NCI-H2227 treated with DMSO at 0.1 percent for 48 hours (cell line): ENCODE data around the gene CTBP1.
"Not testable (repeated sequence)": the region's sequence is repeated elsewhere in the genome, so short reads cannot be mapped to it uniquely, and the experiment has no call there.

Experiments used
- DNase-seq: peaks from one replicate; lab custom pipeline; 2025; lab: John Stamatoyannopoulos, UW

The CTBP1 gene

DNA sequence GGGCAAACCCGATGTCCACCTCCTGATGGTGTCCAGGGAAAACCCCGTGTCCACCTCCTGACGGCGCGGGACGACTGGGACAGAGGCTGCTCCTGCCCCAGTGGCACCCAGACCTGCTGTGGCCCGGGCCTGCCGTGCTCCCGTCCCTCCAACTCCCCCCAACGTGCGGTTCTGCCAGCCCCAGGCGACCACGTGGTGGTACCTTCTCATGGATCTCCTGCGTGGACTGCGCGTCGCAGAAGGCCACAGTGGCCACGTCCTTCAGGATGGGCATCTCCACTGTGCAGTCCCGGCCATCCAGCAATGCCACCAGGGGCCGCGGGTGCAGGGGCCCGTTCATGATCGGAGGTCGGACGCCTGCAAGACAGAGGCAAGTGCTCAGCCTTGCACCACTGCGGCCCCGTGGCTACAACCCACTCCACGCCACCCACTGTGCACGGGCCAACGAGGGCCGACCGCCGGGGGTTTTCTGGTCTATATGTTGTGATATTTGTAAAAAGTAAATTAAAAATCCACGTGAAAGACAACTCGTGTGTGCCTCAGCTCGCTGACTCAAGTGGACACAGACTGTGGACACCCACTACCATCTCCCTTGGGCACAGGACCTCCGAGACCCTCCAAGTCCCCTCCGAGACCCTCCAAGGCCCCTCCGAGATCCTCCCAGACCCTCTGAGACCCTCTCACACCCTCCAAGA, 10.8 kb downstream of the CTBP1 start:
- no peak for DNase-seq

DNA sequence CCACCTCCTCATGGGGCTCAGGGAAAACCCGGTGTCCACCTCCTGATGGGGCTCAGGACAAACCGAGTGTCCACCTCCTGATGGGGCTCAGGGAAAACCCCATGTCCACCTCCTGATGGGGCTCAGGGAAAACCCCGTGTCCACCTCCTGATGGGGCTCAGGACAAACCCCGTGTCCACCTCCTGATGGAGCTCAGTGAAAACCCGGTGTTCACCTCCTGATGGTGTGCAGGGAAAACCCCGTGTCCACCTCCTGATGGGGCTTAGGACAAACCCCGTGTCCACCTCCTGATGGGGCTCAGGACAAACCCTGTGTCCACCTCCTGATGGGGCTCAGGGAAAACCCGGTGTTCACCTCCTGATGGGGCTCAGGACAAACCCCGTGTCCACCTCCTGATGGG, 11.7 kb downstream of the CTBP1 start:
- DNase-seq: not testable (repeated sequence)

DNA sequence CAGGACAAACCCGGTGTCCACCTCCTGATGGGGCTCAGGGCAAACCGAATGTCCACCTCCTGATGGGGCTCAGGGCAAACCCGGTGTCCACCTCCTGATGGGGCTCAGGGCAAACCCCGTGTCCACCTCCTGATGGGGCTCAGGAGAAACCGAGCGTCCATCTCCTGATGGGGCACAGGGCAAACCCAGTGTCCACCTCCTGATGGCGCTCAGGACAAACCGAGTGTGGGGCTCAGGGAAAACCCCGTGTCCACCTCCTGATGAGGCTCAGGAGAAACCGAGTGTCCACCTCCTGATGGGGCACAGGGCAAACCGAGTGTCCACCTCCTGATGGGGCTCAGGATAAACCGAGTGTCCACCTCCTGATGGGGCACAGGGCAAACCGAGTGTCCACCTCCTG, 12.1 kb downstream of the CTBP1 start:
- DNase-seq: not testable (repeated sequence)

DNA sequence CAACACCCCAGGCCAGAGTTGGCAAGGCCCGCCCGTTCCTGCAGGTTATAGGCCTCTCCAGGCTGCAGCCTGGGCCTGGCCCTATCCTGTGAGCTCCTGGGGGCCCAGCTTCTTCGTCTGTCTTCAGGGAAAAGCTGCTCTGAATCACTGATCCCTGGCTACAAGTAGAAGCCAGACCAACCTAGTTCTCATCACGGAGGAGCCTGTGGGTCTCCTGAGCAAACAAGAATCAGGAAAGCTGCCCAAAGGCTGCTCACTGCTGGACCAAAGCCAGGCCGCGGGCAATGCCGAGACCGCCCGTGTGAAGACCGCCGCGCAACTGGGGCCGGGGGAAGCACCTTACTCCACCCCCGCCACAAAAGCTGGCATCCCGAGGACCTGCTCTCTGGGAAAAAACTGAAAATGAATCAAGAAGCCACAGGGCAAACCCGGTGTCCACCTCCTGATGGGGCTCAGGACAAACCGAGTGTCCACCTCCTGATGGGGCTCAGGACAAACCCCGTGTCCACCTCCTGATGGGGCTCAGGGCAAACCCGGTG, 12.8 kb downstream of the CTBP1 start:
- no peak for DNase-seq

DNA sequence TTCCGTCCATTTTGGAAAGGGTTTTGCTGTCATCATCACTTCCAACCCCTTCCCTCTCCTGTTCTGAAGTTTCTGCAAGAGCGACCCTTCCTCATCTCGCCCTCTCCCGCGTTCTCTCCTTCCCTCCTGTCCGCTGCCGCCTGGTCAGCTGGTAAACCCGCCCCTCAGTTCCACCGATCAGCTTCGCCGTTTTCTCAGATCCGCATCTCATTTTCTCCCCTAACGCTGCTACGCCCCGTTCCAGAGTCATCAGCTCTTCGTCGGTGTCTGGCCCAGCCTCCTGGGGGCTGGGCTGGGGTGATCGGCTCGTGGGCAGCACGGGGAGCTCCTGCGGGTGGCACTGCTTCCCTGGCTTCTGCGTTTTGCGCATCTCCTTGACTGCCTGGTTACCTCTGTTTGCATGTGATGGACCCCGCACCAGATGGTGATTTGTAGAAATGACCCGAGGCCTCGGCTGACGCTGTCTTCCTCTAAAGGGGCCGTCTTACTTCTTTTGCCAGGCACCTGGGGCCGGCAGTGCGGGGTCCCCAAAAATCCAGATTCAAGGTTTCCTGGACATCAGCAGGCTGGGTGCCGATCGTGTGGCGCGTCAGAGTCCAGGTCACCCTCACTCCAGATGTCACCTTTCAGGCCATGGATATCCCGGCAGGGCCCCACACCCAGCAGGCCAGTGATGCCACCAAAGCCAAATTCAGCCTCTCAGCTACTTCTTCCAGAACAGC, 13.4 kb downstream of the CTBP1 start:
- no peak for DNase-seq

DNA sequence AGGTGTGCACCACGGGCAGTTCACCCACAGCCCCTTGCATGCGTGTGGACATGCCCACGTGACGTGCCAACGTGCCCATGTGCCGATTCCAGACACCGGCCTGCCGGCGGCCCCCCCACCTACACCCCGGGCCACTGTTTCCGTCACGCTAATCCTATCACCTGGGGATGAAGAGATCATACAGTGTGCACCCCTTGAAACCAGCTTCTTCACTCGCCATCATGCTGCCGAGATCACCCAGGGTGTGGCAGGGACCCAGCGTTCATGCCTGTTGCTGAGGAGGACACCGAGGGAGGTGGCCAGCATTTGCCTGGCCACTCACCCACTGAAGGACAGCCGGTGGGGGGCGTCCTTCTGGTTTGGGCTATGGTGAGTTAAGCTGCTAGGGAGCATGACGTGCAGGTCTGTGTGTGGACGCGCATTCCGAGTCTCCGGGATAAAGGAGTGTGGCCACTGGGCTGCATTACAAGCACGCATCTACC, 14.1 kb downstream of the CTBP1 start:
- DNase-seq: no peak

DNA sequence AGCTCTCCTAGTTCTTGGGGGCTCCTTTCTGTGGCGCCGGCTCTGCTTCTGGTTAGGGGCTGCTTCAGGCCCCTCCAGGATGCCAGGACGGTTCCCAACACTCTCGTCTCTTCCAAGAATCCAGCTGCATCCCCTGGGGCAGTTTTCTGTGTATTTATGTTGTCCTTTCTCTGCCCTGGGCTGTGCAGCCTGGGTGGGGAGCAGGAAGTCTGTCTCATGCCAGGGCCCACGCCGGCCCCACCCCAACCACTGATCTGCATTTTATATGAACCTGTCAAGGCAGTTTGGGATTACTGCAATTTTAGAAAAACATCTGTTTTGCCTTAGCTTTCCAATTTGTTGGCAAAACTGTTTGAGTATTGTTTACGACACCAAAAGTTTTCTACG, 14.6 kb downstream of the CTBP1 start:
- DNase-seq: no peak

DNA sequence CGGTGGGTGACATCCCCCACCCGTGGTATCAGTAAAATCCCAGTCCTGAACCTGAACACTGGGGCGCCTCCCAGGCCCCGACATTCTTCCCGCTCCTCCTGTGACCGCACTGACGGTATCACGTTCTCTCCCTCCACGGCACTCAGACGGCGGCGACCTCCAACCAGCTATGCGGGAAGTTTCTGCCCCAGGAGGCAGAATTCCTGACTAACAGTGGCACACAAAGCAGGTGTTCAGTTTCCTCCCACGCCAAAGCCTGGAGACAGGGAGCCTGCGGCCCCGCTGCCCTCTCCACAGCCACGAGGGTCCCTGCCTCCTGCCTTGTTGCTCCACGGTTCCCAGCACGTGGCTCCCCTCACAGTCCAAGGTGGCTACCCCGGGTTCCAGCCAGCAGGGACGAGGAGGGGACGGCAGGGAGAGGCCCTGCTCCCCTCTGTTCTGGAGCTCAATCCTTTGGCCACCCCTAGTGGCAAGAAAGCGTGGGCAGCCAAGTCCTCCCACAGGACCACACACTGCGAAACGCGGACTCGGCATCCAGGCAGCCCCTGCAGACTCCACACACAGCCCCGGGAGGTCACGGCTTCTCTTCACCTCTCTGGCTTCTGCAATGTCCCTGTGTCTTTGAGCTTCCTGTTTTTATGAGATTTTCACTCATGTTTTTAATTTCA, 15.2 kb downstream of the CTBP1 start:
- DNase-seq: no peak

DNA sequence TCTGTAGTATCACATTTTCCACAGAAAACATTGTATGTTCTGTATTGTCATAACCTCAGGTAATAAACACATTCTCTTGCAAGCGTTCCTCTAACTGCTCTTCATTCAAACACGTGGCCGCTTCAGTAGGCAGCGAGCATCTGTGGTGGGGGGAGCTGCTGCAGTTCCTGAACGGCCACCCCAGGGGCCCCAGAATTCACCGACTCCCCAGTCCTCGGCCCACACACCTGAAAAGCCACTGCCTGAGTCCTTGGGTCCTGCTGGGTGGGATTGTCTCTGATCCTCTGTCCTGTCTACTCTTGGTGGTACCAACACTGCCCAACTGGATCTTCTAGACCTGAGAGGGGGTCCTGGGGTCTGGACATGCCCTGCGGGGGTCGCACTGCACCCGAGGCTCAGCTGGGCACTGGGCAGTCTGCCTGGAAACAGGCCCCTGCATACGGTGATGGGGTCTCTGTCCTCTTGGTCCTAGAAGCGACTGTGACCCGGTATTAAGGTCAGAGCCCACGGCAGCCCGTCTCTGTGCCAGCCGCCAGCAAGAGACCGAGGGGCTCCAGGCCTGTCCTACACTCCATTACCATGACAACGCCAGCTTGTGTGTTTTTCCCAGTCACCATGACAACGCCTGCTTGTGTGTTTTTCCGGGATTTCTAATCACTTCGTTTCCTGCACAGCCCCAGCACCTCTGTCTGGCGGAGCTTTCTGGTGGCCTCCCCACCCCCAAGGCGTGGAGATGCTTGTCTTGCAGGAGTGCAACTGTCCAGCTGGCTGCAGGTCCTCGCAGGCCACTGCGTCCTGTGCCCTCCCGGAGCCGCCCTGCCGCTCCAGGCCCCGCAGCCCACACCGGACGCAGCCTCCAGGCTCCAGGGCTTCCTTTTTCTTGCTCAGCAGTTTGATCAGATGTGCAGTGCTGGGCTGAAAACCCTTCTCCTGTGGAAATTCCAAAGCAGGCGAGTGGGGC, 16.0 kb downstream of the CTBP1 start:
- peak; percentile 77 for DNase-seq

DNA sequence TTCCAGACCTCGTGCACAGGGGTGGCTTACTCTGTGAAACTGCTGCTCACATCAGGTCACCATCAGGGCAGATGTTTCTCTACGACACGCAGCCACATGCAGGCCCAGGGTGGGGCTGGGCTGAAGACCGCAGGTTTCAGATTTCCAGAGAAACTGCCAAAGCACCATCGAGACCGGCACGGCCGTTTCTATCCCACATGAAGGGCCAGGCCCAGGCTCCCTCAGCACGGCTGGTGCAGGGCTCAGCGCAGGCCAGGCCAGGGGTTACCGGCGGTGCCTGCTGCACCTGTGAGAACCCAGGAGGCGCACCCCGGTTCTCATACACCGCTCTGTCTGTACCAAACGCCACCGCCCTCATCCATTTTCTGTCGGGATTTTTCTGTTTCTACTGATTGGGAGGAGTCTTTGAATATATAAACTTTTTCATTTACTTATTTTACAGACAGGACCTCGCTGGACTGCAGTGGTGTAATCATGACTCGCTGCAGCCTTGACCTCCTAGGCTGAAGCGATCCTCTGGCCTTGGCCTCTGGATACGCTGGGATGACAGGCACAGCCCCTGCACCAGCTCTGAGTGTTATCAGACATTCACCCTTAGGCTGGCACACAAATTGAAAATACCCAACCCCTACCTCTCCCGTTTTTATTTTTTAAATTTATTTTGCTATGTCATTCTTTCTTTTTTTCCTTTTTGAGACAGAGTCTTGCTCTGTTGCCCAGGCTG, 17.1 kb downstream of the CTBP1 start:
- no peak for DNase-seq

DNA sequence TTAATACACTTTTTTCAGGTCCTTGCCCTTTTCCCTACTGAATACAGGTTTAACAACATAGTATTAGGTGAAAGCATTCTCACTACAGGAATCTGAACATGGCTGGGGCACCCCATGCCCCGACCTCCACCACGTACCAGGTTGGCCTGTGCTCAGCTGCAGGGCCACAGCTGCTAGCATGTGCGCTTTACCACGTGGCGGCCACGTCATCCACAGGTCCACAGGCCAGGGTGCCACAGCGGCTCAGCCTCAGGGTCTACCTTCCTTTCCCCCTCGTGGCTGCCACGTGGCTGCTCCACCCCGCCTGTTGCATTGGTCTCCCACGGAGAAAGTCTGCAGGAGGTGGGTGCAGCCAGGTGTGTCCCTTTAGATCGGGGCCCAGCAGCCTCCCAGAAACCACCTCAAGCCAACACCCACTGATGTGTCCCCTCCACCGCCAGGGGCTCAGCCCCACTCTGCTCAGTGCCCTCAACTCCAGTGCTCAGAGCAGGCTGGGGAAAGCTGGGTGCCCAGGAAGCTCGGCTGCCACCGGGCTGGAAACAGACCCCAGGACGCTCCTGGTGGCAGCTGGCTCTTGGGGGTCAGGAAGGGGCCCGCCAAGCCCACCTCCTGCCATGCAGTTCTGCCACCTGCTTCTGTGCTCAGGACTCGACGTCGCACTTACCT, 17.8 kb downstream of the CTBP1 start:
- DNase-seq: no peak

DNA sequence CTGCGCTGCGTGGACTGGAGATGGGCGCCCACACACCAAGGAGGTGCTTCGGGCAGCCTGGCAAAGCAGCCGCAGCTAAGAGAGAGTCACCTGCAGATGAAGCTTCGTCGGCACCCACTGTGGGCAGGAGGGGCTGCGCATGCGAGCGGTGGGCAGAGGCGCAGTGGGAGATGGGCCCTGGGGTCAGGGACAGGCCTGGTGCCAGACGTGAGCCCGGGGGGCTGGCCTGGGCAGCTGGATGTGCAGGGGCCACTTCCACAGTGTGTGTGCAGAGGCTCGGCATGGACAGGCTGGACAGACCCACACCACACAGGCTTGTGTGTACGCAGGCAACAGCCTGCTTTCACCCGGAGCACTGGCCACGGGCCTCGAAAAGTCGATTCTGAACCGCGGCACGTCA, 18.6 kb downstream of the CTBP1 start:
- DNase-seq: no peak

DNA sequence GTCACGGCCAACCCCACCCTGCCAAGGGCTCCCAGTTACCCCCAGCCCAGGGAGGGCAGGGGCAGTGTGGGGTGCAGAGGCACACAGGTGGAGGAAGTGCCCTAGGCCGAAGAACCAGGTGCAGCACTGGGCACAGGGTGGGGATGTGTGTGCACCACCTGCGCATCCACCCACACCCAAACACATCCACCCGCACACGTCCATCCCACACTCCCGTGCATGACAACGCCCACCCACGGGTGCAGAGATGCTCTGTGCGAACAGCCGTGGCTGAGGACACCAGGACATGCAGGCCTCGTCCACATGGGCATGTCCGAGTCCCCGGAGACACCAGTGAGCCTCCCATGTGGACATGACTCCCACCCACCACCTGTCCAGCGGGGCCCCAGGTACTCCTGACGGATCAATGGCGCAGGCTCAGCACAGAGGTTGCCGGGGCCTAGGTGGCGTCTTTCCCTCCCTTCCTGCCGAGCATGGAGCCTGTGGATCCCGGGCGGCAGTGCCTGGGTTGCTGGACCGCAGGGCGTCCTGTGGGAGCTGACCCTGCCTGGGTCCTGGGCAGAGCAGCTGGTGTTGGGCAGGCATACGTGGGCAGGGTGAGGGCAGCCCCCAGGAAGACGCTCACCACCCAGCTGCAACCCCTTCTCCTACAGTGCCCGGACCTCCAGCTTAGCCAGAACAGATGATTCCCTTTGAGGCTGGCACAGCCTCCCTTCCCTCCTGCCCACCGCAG, 19.6 kb downstream of the CTBP1 start:
- DNase-seq: no peak

DNA sequence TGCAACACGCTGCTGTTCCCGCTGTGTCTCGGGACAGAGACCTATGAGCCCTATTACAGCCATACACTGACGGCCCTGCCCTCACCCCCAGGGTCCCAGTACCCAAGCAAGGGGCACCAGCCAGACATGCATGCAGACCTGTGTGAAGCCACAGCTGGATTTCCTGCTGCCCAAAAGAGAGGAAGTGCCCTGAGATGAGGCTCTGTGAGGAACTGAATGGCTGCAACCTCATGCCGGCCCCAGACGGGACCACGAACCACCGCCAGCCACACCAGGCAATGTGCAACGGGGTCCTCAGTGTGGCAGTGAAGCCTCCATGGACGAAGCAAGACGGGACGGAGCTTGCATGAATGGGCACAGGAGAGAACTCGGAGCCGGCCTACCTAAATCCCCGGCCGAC, 21.1 kb downstream of the CTBP1 start:
- DNase-seq: no peak

DNA sequence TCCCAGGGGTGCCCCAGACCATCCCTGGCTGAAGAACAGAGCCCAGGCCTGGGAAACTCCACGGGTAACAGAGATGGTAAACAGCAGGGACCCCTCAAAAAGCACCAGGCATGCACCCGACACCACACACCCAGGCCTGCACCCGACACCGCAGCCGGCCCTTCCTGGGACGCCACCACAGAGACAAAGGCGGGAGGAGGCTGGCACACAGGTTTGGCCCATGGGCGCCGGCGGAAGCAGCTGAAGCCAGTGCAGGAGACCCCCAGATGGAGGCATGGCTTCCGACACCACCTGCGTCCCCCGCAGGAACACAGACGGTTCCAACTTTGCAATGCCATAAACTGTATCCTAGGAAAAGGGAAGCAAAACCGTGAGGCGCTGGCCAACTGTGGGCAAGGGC, 22.3 kb downstream of the CTBP1 start:
- no peak for DNase-seq

DNA sequence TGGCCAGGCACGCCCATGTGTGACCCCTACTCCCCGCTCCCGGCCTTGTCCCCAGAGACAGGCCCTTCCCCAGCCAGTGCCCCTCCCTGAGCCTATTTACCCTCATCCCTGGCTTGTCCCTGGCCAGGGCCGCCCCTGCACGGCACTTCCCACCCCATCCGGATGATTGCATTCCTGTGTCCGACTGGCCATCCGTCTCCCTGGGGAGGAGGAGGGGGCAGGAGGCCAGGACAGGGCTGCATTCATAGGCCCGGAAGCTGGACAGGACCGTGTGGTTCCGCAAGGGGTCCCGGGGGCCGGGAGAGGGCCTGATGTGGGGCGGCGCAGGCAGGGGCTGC, 22.8 kb downstream of the CTBP1 start:
- DNase-seq: no peak

DNA sequence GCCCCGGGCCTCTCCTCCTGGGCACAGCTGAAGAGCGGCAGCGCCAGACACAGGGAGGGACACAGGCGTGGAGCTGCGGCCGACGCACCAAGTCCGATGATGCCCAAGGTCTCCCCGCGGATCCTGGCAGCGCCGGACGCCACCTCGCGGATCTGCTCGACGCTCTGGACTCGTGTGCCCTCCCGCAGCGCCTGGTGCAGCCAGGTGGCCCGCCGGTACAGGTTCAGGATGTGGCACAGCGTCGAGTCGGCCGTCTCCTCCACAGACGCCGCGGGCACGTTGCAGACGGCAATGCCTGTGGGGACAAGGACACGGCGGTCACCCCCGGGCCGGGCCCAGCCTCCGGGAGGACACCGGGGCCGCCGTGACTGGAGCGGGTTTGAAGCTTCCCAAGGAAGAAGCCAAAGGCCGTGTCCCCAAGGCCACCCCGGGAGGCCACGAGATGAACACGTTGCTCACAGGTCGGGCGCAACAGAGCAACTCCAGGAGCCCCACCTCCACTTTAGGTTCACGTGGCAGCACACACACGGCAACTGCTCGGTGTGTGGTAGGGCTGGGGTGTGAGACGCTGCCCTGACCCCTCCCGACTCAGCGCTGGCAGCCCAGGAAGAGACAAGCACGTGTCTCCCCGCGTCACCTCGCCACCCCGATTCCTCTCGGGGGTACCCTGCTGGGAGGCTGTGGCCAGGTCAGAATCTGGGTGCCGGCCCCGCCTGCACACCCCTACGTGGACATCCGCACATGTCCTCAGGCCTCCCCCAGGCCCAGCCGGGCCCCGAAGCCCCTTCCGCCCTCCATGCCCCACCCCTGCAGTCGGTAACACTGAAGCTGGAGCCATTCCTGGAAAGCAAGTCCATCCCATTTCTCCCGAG, 23.4 kb downstream of the CTBP1 start:
- DNase-seq: no peak

DNA sequence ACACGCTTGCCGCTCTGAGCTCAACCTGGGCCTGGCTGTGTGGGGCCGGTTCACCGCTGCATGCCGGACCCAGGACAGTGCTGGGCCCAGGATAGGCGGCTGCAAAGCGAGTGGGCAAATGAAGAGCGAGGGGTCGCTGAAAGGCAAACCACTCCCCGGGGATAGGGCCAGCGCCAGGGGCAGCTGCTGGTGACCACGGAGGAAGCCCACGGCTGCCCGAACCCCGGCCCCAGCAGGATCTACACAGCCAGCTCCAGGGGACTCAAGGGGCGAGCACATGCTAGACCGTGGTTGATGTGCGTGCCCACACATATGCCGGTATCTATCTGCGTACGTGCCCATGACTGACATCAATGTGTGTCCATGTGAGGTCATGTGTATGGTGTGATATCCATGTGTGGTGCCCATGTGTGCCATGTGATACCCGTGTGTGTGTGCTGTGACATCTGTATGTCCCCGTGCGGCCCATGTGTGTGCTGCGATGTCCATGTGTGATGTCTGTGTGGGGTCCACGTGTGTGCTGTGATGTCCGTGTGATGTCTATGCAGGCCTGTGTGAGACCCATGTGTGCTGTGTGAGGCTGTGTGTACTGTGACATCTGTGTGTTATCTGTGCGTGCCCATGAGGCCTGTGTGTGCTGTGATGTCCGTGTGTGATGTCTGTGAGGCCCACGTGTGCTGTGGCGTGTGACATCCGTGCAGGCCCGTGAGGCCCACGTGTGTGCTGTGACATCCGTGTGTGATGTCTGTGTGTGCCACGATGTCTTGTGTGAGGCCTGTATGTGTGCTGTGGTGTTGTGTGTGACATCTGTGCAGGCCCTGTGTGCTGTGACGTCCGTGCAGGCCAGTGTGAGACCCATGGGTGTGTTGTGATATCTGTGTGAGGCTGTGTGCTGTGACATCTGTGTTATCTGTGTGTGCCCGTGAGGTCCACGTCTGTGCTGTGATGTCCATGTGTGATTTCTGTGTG, 24.8 kb downstream of the CTBP1 start:
- DNase-seq: no peak
